ENCODE data around the gene ADAM33. TPM values are rescaled to one million over a fixed set of nuclear protein-coding genes. Genes with fewer than 3 reads are reported as not detected.

Gene ADAM33
- total RNA-seq, 2 experiments from 2014 or later = not detected

DNA sequence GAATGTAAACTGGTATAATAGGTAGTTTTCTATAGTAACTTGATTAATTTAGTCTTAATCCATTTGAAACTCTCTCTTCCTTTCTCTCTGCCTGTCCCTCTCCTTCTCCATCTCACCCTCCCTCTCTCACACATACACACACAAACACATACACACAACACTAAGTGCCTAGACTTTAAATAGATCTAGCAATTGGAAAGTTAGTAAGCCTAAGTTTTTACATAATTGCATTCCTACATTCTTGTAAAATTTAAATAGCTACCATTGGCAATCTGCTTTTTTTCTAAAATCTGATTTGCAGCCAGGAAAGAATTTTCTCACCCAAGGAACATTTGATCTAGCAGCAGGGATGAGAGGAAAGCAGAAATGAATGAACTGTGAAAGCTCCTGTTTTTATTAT lies 34.3 kb downstream of the ADAM33 start:
- Histone ChIP-seq H3K27ac (ENCODE audit: low read depth in 1 of 2, low read length in 2 of 2) (no peak overlapping the region), H3K4me1 (ENCODE audit: insufficient read depth, low read length) (no peaks in the 10 kb centered on the region), H3K27me3 (ENCODE audit: control insufficient read depth in 1 of 2, insufficient read depth in 2 of 2, low read length in 2 of 2) (no peaks in the 10 kb centered on the region), H3K36me3 (ENCODE audit: insufficient read depth, low read length) (peaks cover 13% of the 10 kb centered on the region), H3K9me3 (ENCODE audit: control insufficient read depth in 1 of 2, insufficient read depth in 1 of 2, low read length in 2 of 2) (no peaks in the 10 kb centered on the region), H3K4me3 (ENCODE audit: low read length) (no peak overlapping the region)
- intact Hi-C loops (cut with DNase I, micrococcal nuclease) = no loop called here
- no peaks in the 10 kb centered on the region for H3K27me3 Mint-ChIP-seq
- TF ChIP-seq, protein P1, sequence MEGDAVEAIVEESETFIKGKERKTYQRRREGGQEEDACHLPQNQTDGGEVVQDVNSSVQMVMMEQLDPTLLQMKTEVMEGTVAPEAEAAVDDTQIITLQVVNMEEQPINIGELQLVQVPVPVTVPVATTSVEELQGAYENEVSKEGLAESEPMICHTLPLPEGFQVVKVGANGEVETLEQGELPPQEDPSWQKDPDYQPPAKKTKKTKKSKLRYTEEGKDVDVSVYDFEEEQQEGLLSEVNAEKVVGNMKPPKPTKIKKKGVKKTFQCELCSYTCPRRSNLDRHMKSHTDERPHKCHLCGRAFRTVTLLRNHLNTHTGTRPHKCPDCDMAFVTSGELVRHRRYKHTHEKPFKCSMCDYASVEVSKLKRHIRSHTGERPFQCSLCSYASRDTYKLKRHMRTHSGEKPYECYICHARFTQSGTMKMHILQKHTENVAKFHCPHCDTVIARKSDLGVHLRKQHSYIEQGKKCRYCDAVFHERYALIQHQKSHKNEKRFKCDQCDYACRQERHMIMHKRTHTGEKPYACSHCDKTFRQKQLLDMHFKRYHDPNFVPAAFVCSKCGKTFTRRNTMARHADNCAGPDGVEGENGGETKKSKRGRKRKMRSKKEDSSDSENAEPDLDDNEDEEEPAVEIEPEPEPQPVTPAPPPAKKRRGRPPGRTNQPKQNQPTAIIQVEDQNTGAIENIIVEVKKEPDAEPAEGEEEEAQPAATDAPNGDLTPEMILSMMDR (IDR thresholded peaks at IDR 0.05) = no peak
- no peak for ATAC-seq (ENCODE audit: poor library complexity)
- no peaks in the 10 kb centered on the region for H3K4me1 Mint-ChIP-seq (ENCODE audit: low read depth)
- ChIA-PET POLR2A (no interaction called here), CTCF (no interaction called here)
- no peak overlapping the region for H3K27ac Mint-ChIP-seq
- peaks cover 63% of the 10 kb centered on the region for H3K36me3 Mint-ChIP-seq (ENCODE audit: low read depth)
- no peak for DNase-seq
- H3K9me3 Mint-ChIP-seq = no peaks in the 10 kb centered on the region
- no peak overlapping the region for H3K4me3 Mint-ChIP-seq

- ChIA-PET CTCF (no interaction called here), POLR2A (no interaction called here)
- H3K4me3 Mint-ChIP-seq = no peak overlapping the region
- H3K4me1 Mint-ChIP-seq (ENCODE audit: low read depth) = no peaks in the 10 kb centered on the region
- Histone ChIP-seq H3K9me3 (ENCODE audit: control insufficient read depth in 1 of 2, insufficient read depth in 1 of 2, low read length in 2 of 2) (no peaks in the 10 kb centered on the region), H3K27me3 (ENCODE audit: control insufficient read depth in 1 of 2, insufficient read depth in 2 of 2, low read length in 2 of 2) (no peaks in the 10 kb centered on the region), H3K4me1 (ENCODE audit: insufficient read depth, low read length) (no peaks in the 10 kb centered on the region), H3K4me3 (ENCODE audit: low read length) (no peak overlapping the region), H3K27ac (ENCODE audit: low read depth in 1 of 2, low read length in 2 of 2) (no peak overlapping the region), H3K36me3 (ENCODE audit: insufficient read depth, low read length) (peaks cover 13% of the 10 kb centered on the region)
- H3K36me3 Mint-ChIP-seq (ENCODE audit: low read depth) = peaks cover 71% of the 10 kb centered on the region
- no peaks in the 10 kb centered on the region for H3K27me3 Mint-ChIP-seq
- intact Hi-C loops (cut with DNase I, micrococcal nuclease) = no loop called here
- no peaks in the 10 kb centered on the region for H3K9me3 Mint-ChIP-seq
- DNase-seq = no peak
- TF ChIP-seq, protein P1 (IDR thresholded peaks at IDR 0.05) = no peak
- no peak overlapping the region for H3K27ac Mint-ChIP-seq
- ATAC-seq (ENCODE audit: poor library complexity) = no peak
Observed at GRCh38 chr20:3646651-3647050, 35.2 kb downstream of the ADAM33 start.

- ChIA-PET POLR2A (no interaction called here), CTCF (no interaction called here)
- H3K9me3 ChIP-seq (ENCODE audit: control insufficient read depth in 1 of 2, insufficient read depth in 1 of 2, low read length in 2 of 2) = no peaks in the 10 kb centered on the region
- ATAC-seq (ENCODE audit: poor library complexity) = no peak
- no peaks in the 10 kb centered on the region for H3K27me3 ChIP-seq (ENCODE audit: control insufficient read depth in 1 of 2, insufficient read depth in 2 of 2, low read length in 2 of 2)
- no peaks in the 10 kb centered on the region for H3K4me1 ChIP-seq (ENCODE audit: insufficient read depth, low read length)
- DNase-seq = no peak
- Mint-ChIP-seq H3K27me3 (no peaks in the 10 kb centered on the region), H3K4me3 (no peak overlapping the region), H3K36me3 (ENCODE audit: low read depth) (peaks cover 74% of the 10 kb centered on the region), H3K4me1 (ENCODE audit: low read depth) (no peaks in the 10 kb centered on the region), H3K9me3 (no peaks in the 10 kb centered on the region), H3K27ac (no peak overlapping the region)
- intact Hi-C loops (cut with DNase I, micrococcal nuclease) = no loop called here
- TF ChIP-seq, protein P1 (IDR thresholded peaks at IDR 0.05) = no peak
- H3K4me3 ChIP-seq (ENCODE audit: low read length) = no peak overlapping the region
- no peak overlapping the region for H3K27ac ChIP-seq (ENCODE audit: low read depth in 1 of 2, low read length in 2 of 2)
- H3K36me3 ChIP-seq (ENCODE audit: insufficient read depth, low read length) = peaks cover 13% of the 10 kb centered on the region
Observed at GRCh38 chr20:3646067-3646440, 35.8 kb downstream of the ADAM33 start.
